Endothelial cell of umbilical vein (primary cell): ENCODE data around the gene ERMAP. TPM values are rescaled to one million over a fixed set of nuclear protein-coding genes. Genes with fewer than 3 reads are reported as not detected.
"Not testable (repeated sequence)": the region's sequence is repeated elsewhere in the genome, so short reads cannot be mapped to it uniquely, and the experiment has no call there.

ENCODE experiments used
- BruUV-seq: library from RNA; stranded (reverse); fragments of 400-500 nt; replicated peaks from 2 replicates; lab custom pipeline; 2021; lab: Mats Ljungman, UMichigan
- CTCF ChIA-PET: fragments of 300-600, 350-600 bp; sonication (Branson Sonifier 250); formaldehyde crosslinking; loops from one replicate; lab custom pipeline; 2021; ENCODE audit warnings: antibody characterized with exemption, inconsistent platforms; lab: Charles Lee
- POLR2A ChIA-PET: fragments of 300-600, 350-600 bp; sonication (Branson Sonifier 250); formaldehyde crosslinking; loops from one replicate; lab custom pipeline; 2021; ENCODE audit warnings: antibody characterized with exemption, inconsistent platforms; lab: Charles Lee
- DNase-seq: peaks from one replicate; pipeline ENCODE4 v3.0.0-alpha.2; 2011; ENCODE audit warnings: low read depth, low spot score
- FAIRE-seq: peaks from 2 replicates; lab custom pipeline; 2011; peaks lifted over from hg19 to GRCh38; lab: Jason Lieb, UNC
- H2AFZ ChIP-seq: 2 replicates; pipeline ENCODE4 v1.6.0; 2012; ENCODE audit warnings: low read depth, low read length, control low read depth, inconsistent platforms
- H3K27ac ChIP-seq: 2 replicates; pipeline ENCODE4 v1.5.1; 2011; ENCODE audit warnings: low read depth, mild to moderate bottlenecking, control low read depth, low read length, moderate library complexity; ENCODE audit not compliant: insufficient read depth
- H3K27me3 ChIP-seq, 2 experiments: 2 replicates each; pipeline versions ENCODE4 v1.6.0 to v1.6.1; 2011; ENCODE audit warnings: low read length in 2 of 2, mixed read lengths in 1 of 2; ENCODE audit not compliant: control insufficient read depth in 2 of 2, insufficient read depth in 2 of 2
- H3K36me3 ChIP-seq, 2 experiments: 2 replicates in 1 of 2; 3 replicates in 1 of 2; pipeline ENCODE4 v1.5.1; 2011; ENCODE audit warnings: low read length in 2 of 2, mild to moderate bottlenecking in 1 of 2, moderate library complexity in 1 of 2; ENCODE audit not compliant: control insufficient read depth in 2 of 2, insufficient read depth in 2 of 2; ENCODE audit errors: extremely low read depth in 1 of 2
- H3K4me1 ChIP-seq: 3 replicates; pipeline ENCODE4 v1.5.1; 2011; ENCODE audit warnings: mild to moderate bottlenecking, low read length; ENCODE audit not compliant: control insufficient read depth, insufficient read depth; ENCODE audit errors: extremely low read depth
- H3K4me2 ChIP-seq: 2 replicates; pipeline ENCODE4 v1.6.1; 2011; ENCODE audit warnings: low read length, control low read depth, mixed read lengths; ENCODE audit not compliant: insufficient read depth
- H3K4me3 ChIP-seq, 3 experiments: fragments of 200-600 bp in 1 of 3; sonication (generic), shearing (Covaris generic) in 1 of 3; replicated peaks in 1 of 3; 2 replicates each; pipeline ENCODE4 v1.5.1; 2011 to 2016; ENCODE audit warnings: control low read depth in 3 of 3, low read length in 3 of 3, mild to moderate bottlenecking in 2 of 3, inconsistent platforms in 1 of 3, low read depth in 1 of 3, moderate library complexity in 1 of 3; ENCODE audit not compliant: insufficient read depth in 1 of 3
- H3K79me2 ChIP-seq: 2 replicates; pipeline ENCODE4 v1.6.0; 2012; ENCODE audit warnings: low read length, inconsistent platforms; ENCODE audit not compliant: control insufficient read depth, insufficient read depth
- H3K9ac ChIP-seq: replicated peaks from 2 replicates; pipeline ENCODE3; 2011; ENCODE audit warnings: low read length, control low read depth; ENCODE audit not compliant: insufficient read depth; ENCODE audit errors: extremely low read depth
- H3K9me1 ChIP-seq: replicated peaks from 3 replicates; pipeline ENCODE4 v1.6.0; 2011; ENCODE audit warnings: mild to moderate bottlenecking, low read length; ENCODE audit not compliant: control insufficient read depth, insufficient read depth; ENCODE audit errors: extremely low read depth
- H3K9me3 ChIP-seq: replicated peaks from 2 replicates; pipeline ENCODE4 v1.5.1; 2012; ENCODE audit warnings: low read length, inconsistent platforms; ENCODE audit not compliant: control insufficient read depth, insufficient read depth
- H4K20me1 ChIP-seq: replicated peaks from 2 replicates; pipeline ENCODE3; 2011; ENCODE audit warnings: mild to moderate bottlenecking, low read length; ENCODE audit not compliant: control insufficient read depth, insufficient read depth; ENCODE audit errors: extremely low read depth
- CTCF ChIP-seq, 2 donors: IDR thresholded peaks; 1 replicate in 1 of 2; 2 replicates in 1 of 2; pipeline ENCODE4 v1.5.1; 2011; ENCODE audit warnings: low read length in 2 of 2, mild to moderate bottlenecking in 2 of 2, moderate library complexity in 2 of 2, control low read depth in 1 of 2, inconsistent platforms in 1 of 2, low read depth in 1 of 2; ENCODE audit not compliant: insufficient read depth in 1 of 2; ENCODE audit errors: extremely low read depth in 1 of 2
- EZH2 ChIP-seq: IDR thresholded peaks from 2 replicates; pipeline ENCODE4 v1.6.1; 2012; ENCODE audit warnings: borderline replicate concordance, low read depth, mild to moderate bottlenecking, moderate library complexity, low read length, inconsistent platforms; ENCODE audit not compliant: severe bottlenecking
- FOS ChIP-seq: IDR thresholded peaks from 2 replicates; pipeline ENCODE4 v1.6.1; 2011; ENCODE audit warnings: mild to moderate bottlenecking, low read length, moderate library complexity, borderline replicate concordance; ENCODE audit not compliant: insufficient read depth
- GATA2 ChIP-seq: IDR thresholded peaks from 2 replicates; pipeline ENCODE4 v1.7.0; 2011; ENCODE audit warnings: low read depth, mild to moderate bottlenecking, moderate library complexity, mixed read lengths, low read length; ENCODE audit not compliant: insufficient read length, insufficient read depth
- JUN ChIP-seq: IDR thresholded peaks from 2 replicates; pipeline ENCODE4 v1.6.1; 2011; ENCODE audit warnings: borderline replicate concordance, low read depth; ENCODE audit not compliant: insufficient read length, insufficient read depth
- MYC ChIP-seq: IDR thresholded peaks from one replicate; pipeline ENCODE4 v1.6.1; 2011; ENCODE audit warnings: mild to moderate bottlenecking, low read depth, low read length
- POLR2A ChIP-seq: IDR thresholded peaks from 2 replicates; pipeline ENCODE4 v1.6.1; 2012; ENCODE audit warnings: low read depth, mild to moderate bottlenecking, control low read depth, low read length
- POLR2AphosphoS5 ChIP-seq: IDR thresholded peaks from 2 replicates; pipeline ENCODE4 v1.6.1; 2012; ENCODE audit warnings: low read depth, mild to moderate bottlenecking, control low read depth, low read length, moderate library complexity; ENCODE audit not compliant: insufficient read depth
- dilution Hi-C: fragments of 300-500 bp; cut with MboI; formaldehyde crosslinking; loops from one replicate; pipeline ENCODE4 v1.15.0; 2019; ENCODE audit warnings: low sequenced_read_pairs; ENCODE audit not compliant: extremely low pct_ligation_motif_present
- intact Hi-C: fragments of 100-400 bp; cut with micrococcal nuclease; formaldehyde crosslinking; loops from one replicate; pipeline ENCODE4 v1.10.0; 2022
- polyA plus RNA-seq, 4 experiments: library from polyadenylated mRNA; depleted of rRNA in 3 of 4; stranded (reverse) in 3 of 4; unstranded in 1 of 4; fragments of >200 nt; gene quantifications; 2 replicates each; pipeline versions ENCODE4 v1.2.1 to v1.2.3, GENCODE V29; 2011 to 2012; ENCODE audit warnings: missing spikeins in 1 of 4
- total RNA-seq: library from RNA; stranded (reverse); gene quantifications from 2 replicates; pipeline ENCODE4 v1.2.3, GENCODE V29; 2021
- TF ChIP-seq, protein P1 (sequence below): IDR thresholded peaks from 2 replicates; pipeline ENCODE4 v1.6.1; 2011; ENCODE audit not compliant: insufficient read depth, insufficient read length

The ERMAP gene
- total and polyA plus RNA-seq, 2 donors (not counting 3 experiments of a cell fraction or from before 2014, with no cell fraction given), result 7.8 to 8.6 TPM

DNA sequence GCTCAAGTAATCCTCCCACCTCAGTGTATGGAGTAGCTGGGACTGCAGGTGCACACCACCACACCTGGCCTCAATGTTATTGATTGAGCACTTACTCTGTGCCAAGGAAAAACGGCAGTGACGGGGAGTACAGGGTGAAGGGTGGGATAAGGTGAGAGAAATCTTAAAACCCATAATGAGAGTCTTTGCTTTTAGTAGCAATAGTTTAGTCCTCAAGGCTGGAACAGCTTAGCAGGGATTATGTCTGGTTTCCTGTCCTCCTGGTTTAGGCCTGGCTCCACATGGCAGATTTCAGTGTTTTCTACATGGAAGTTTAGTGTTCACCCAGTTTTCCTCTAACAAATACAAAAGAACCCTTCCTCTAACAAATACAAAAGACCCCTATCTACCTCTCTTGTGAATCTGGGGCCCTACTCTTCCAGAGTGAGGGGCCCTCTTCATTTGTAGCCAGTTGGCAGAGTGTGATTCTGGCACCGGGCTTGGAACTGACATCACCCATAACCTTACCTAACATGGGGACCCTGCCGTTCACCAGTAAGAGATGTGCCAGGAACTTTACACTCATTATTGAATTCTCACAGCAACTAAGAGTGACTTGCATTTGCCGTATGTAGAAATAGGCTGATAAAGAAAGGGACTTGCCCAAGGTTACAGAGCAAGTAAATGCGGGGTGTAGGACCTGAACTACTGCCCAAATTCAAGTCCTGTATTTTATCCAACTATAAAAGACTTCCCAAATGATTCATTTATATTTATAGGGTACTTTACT lies 36.4 kb downstream of the ERMAP start:
- POLR2A ChIA-PET, result no interaction called here
- peaks cover 0 to 17% of the 10 kb centered on the region in 2 experiments for H3K36me3 ChIP-seq

GRCh38 chr1:42856554-42856953 lies 39.6 kb downstream of the ERMAP start:
- POLR2A ChIA-PET, H3K79me2 ChIP-seq, H2AFZ ChIP-seq, H3K4me1 ChIP-seq, H3K9ac ChIP-seq, H3K4me3 ChIP-seq, H3K27ac ChIP-seq, H4K20me1 ChIP-seq, H3K36me3 ChIP-seq, H3K4me2 ChIP-seq, dilution Hi-C loops, H3K27me3 ChIP-seq, intact Hi-C loops, H3K9me1 ChIP-seq, H3K9me3 ChIP-seq, BruUV-seq, FAIRE-seq, DNase-seq: not testable (repeated sequence)
- CTCF ChIA-PET, result interaction anchor here (0.9 to 1.0 kb wide), 2 partner anchors 10 to 217 kb away, joined by 3 to 8 read pairs; partner anchors contain the start of gene ZNF691

More for the DNA sequence above, 36.4 kb downstream of the ERMAP start:
- Histone ChIP-seq H3K4me1 (no peaks in the 10 kb centered on the region), H3K79me2 (no peaks in the 10 kb centered on the region), H3K27me3 (peaks cover 0 to 1% of the 10 kb centered on the region in 2 experiments), H3K4me3 (no peak overlapping the region), H3K9ac (no peak overlapping the region), H2AFZ (no peak overlapping the region), H4K20me1 (no peaks in the 10 kb centered on the region), H3K4me2 (no peak overlapping the region), H3K9me1 (no peaks in the 10 kb centered on the region), H3K27ac (no peak overlapping the region), H3K9me3 (no peaks in the 10 kb centered on the region)
- DNase-seq (no peak), FAIRE-seq (no peak)
- CTCF ChIA-PET, result no interaction called here
- intact Hi-C loops, result no loop called here
- BruUV-seq, result no TSS peak
- TF ChIP-seq, protein P1, sequence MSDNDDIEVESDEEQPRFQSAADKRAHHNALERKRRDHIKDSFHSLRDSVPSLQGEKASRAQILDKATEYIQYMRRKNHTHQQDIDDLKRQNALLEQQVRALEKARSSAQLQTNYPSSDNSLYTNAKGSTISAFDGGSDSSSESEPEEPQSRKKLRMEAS, result no peak
- TF ChIP-seq GATA2, result no peak
- no peak for TF ChIP-seq EZH2
- no peak for TF ChIP-seq POLR2A
- TF ChIP-seq POLR2AphosphoS5, result no peak
- TF ChIP-seq JUN, result no peak
- no peak for TF ChIP-seq FOS
- no peak for TF ChIP-seq MYC
- TF ChIP-seq CTCF (IDR thresholded peaks at IDR 0.05; ENCODE audit: extremely low read depth in 1 of 2, insufficient read depth in 1 of 2, low read depth in 1 of 2, low read length in 2 of 2), result no peak
- dilution Hi-C loops, result no loop called here
